Measurements from ENCODE around the gene MRTFA.
A peak's percentile ranks its signal among the peaks of the same experiment; 100 is the strongest.
"Not testable (repeated sequence)": the region's sequence is repeated elsewhere in the genome, so short reads cannot be mapped to it uniquely, and the experiment has no call there.

Gene MRTFA

GRCh38 chr22:40660730-40661129, 24.2 kb upstream of the MRTFA start:
- DNase-seq, result no peak

GRCh38 chr22:40659166-40659565, 22.6 kb upstream of the MRTFA start:
- DNase-seq, result no peak

- not testable (repeated sequence) for DNase-seq
Measured at GRCh38 chr22:40656651-40657050, 20.1 kb upstream of the MRTFA start.

GRCh38 chr22:40655941-40656340, 19.4 kb upstream of the MRTFA start:
- DNase-seq, result not testable (repeated sequence)

GRCh38 chr22:40654522-40655167, 18.1 kb upstream of the MRTFA start:
- peak in 43 of 56 donors; percentile 6 to 73 (median 39) for DNase-seq

GRCh38 chr22:40653361-40653760, 16.8 kb upstream of the MRTFA start:
- no peak for DNase-seq

- peak; percentile 73 to 100 (median 95) for DNase-seq
Measured at GRCh38 chr22:40651563-40652501, 15.3 kb upstream of the MRTFA start.

- DNase-seq, result no peak
Measured at GRCh38 chr22:40651057-40651456, 14.5 kb upstream of the MRTFA start.

- DNase-seq, result no peak
Measured at GRCh38 chr22:40648386-40648785, 11.9 kb upstream of the MRTFA start.

GRCh38 chr22:40645579-40646197, 9.2 kb upstream of the MRTFA start:
- no peak for DNase-seq

GRCh38 chr22:40642316-40642715, 5.8 kb upstream of the MRTFA start:
- no peak for DNase-seq

GRCh38 chr22:40641269-40641668, 4.8 kb upstream of the MRTFA start:
- no peak for DNase-seq

- DNase-seq, result no peak
Measured at GRCh38 chr22:40638261-40638660, 1.7 kb upstream of the MRTFA start.

- DNase-seq, result peak in 21 of 56 donors; percentile 9 to 87 (median 55)
Measured at GRCh38 chr22:40637183-40638150, 948 bp upstream of the MRTFA start.

GRCh38 chr22:40635940-40636379, 559 bp downstream of the MRTFA start:
- peak in 9 of 56 donors; percentile 5 to 48 (median 42) for DNase-seq

- peak in 1 of 56 donors; percentile 13 for DNase-seq
Measured at GRCh38 chr22:40635043-40635939, 1.2 kb downstream of the MRTFA start.

- no peak for DNase-seq
Measured at GRCh38 chr22:40634119-40634903, 2.2 kb downstream of the MRTFA start.

- no peak for DNase-seq
Measured at GRCh38 chr22:40633036-40633435, 3.5 kb downstream of the MRTFA start.

GRCh38 chr22:40631925-40632324, 4.6 kb downstream of the MRTFA start:
- DNase-seq, result no peak
